ENCODE results near the gene SLC38A1. TPM values are rescaled to one million over a fixed set of nuclear protein-coding genes. Genes with fewer than 3 reads are reported as not detected.

SLC38A1 gene
- total RNA-seq, 1 experiment from 2014 or later = 107 TPM

DNA sequence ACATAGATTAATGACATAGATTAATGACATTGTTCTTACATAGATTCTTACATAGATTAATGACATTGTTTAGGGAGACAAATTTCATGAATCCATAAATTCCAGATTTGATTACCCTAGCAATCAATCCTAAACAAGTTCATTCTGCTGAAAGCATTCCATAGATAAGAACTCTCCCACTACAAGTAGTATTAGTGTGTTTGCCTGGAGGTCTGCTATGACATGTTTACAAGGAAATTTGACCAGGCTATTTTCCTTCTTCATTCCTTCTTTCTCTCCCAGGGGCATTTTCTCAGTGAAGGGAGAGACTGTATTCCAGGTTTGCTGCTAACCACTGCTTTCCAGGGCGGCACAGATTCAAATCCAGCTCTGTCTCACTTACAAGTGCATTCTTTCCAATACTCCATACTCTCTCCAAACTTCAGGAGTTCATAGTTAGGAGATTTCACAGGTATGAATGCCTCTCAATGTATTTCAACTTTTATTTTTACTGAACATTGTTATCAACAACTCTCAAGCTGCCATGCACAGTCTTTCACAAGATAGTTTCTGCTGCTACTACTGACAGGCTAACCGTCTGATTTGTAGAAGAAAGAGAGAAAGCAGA is 134.5 kb downstream of the SLC38A1 start:
- intact Hi-C loops (cut with micrococcal nuclease) = no loop called here
- no peak for TF ChIP-seq EZH2phosphoT487 (IDR thresholded peaks at IDR 0.05; ENCODE audit: borderline replicate concordance, low read length)
- no peak for TF ChIP-seq EZH2 (IDR thresholded peaks at IDR 0.05; ENCODE audit: low read length, unreplicated experiment)
- TF ChIP-seq, protein P1, sequence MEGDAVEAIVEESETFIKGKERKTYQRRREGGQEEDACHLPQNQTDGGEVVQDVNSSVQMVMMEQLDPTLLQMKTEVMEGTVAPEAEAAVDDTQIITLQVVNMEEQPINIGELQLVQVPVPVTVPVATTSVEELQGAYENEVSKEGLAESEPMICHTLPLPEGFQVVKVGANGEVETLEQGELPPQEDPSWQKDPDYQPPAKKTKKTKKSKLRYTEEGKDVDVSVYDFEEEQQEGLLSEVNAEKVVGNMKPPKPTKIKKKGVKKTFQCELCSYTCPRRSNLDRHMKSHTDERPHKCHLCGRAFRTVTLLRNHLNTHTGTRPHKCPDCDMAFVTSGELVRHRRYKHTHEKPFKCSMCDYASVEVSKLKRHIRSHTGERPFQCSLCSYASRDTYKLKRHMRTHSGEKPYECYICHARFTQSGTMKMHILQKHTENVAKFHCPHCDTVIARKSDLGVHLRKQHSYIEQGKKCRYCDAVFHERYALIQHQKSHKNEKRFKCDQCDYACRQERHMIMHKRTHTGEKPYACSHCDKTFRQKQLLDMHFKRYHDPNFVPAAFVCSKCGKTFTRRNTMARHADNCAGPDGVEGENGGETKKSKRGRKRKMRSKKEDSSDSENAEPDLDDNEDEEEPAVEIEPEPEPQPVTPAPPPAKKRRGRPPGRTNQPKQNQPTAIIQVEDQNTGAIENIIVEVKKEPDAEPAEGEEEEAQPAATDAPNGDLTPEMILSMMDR (conservative IDR thresholded peaks at IDR 0.05; ENCODE audit: low read depth, low read length) = no peak
- no peaks in the 10 kb centered on the region for H3K9me2 ChIP-seq (replicated peaks; ENCODE audit: low read length)
- DNase-seq (no peak), ATAC-seq (no peak)
- H3K4me3 ChIP-seq (ENCODE audit: low read length) = no peak overlapping the region
- no peak overlapping the region for H2AFZ ChIP-seq (ENCODE audit: low read length)
- H4K20me1 ChIP-seq (ENCODE audit: low read length) = no peaks in the 10 kb centered on the region
- BruUV-seq (replicated peaks) = no TSS peak
- H3K79me2 ChIP-seq (ENCODE audit: low read length) = no peaks in the 10 kb centered on the region
- H3K4me1 ChIP-seq (ENCODE audit: insufficient read depth, low read length) = no peaks in the 10 kb centered on the region
- H3K4me2 ChIP-seq (ENCODE audit: low read length) = no peak overlapping the region
- H3F3A ChIP-seq (ENCODE audit: low read length, unreplicated experiment) = no peaks in the 10 kb centered on the region
- ChIA-PET CTCF (no interaction called here), POLR2A (ENCODE audit: unreplicated experiment) (no interaction called here)
- no peaks in the 10 kb centered on the region for H3K9me3 ChIP-seq (ENCODE audit: low read length)
- no peaks in the 10 kb centered on the region for H3K36me3 ChIP-seq (ENCODE audit: low read depth, low read length)
- H3K9ac ChIP-seq (ENCODE audit: low read length) = no peak overlapping the region
- no peaks in the 10 kb centered on the region for H3K27me3 ChIP-seq (ENCODE audit: low read length)
- H3K27ac ChIP-seq (ENCODE audit: low read length) = no peak overlapping the region

DNA sequence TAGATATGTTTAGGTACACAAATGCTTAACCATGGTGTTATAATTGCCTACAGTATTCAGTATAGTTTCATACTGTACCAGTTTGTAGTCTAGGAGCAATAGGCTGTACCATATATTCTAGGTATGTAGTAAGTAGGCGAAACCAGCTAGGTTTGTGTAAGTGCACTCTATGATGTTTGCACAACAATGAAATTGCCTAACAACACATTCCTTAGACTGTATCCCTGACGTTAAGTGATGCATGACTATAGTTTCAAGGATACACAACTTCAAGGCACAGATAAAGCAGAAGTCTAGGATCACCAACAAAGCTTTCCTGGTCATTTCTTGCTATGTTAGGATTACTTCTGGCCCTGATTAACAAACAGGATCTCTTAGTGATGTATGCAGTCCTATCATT is 135.1 kb downstream of the SLC38A1 start:
- Histone ChIP-seq H3K9me3 (ENCODE audit: low read length) (no peaks in the 10 kb centered on the region), H3K9ac (ENCODE audit: low read length) (no peak overlapping the region), H3K79me2 (ENCODE audit: low read length) (no peaks in the 10 kb centered on the region), H3F3A (ENCODE audit: low read length, unreplicated experiment) (no peaks in the 10 kb centered on the region), H3K9me2 (replicated peaks; ENCODE audit: low read length) (no peaks in the 10 kb centered on the region), H3K4me2 (ENCODE audit: low read length) (no peak overlapping the region), H2AFZ (ENCODE audit: low read length) (no peak overlapping the region), H3K36me3 (ENCODE audit: low read depth, low read length) (no peaks in the 10 kb centered on the region), H3K27me3 (ENCODE audit: low read length) (no peaks in the 10 kb centered on the region), H3K4me1 (ENCODE audit: insufficient read depth, low read length) (no peaks in the 10 kb centered on the region), H4K20me1 (ENCODE audit: low read length) (no peaks in the 10 kb centered on the region), H3K4me3 (ENCODE audit: low read length) (no peak overlapping the region), H3K27ac (ENCODE audit: low read length) (no peak overlapping the region)
- no peak for ATAC-seq
- TF ChIP-seq, protein P1 (conservative IDR thresholded peaks at IDR 0.05; ENCODE audit: low read depth, low read length) = no peak
- no peak for TF ChIP-seq EZH2phosphoT487 (IDR thresholded peaks at IDR 0.05; ENCODE audit: borderline replicate concordance, low read length)
- TF ChIP-seq EZH2 (IDR thresholded peaks at IDR 0.05; ENCODE audit: low read length, unreplicated experiment) = no peak
- CTCF ChIA-PET = no interaction called here
- no TSS peak for BruUV-seq (replicated peaks)
- intact Hi-C loops (cut with micrococcal nuclease) = no loop called here
- DNase-seq = no peak
- POLR2A ChIA-PET (ENCODE audit: unreplicated experiment) = no interaction called here

Other genes with a start within 250 kb of the SLC38A1 start
- gene SLC38A2, start 103.7 kb upstream of the SLC38A1 start, total RNA-seq (2014; rRNA removed) = 214 and 232 TPM in 2 replicates